HepG2 (cell line): ENCODE measurements around the gene MSI2. TPM values are rescaled to one million over a fixed set of nuclear protein-coding genes. Genes with fewer than 3 reads are reported as not detected.
A peak's percentile ranks its signal among the peaks of the same experiment; 100 is the strongest.

ENCODE experiments used
- CCAR2 ChIP-seq: fragments of 200-400 bp; formaldehyde crosslinking; optimal IDR thresholded peaks from 2 replicates; pipeline ENCODE3; 2018; ENCODE audit warnings: low read depth, mild to moderate bottlenecking, low read length, moderate library complexity
- CEBPB ChIP-seq: IDR thresholded peaks from 2 replicates; pipeline ENCODE4 v1.6.1; 2011; ENCODE audit warnings: low read depth, low read length, improper control_type of control experiment, borderline replicate concordance
- CENPX ChIP-seq: sonication (generic); formaldehyde crosslinking; IDR thresholded peaks from 2 replicates; pipeline ENCODE4 v1.9.0; 2021; ENCODE audit warnings: mild to moderate bottlenecking, missing genetic modification reagents, moderate library complexity
- MAFF ChIP-seq: IDR thresholded peaks from 2 replicates; pipeline ENCODE4 v1.6.1; 2011; ENCODE audit warnings: low read depth, low read length, improper control_type of control experiment
- MBNL3 ChIP-seq: fragments of 250-450 bp; sonication (Bioruptor Pico); conservative IDR thresholded peaks from 2 replicates; pipeline ENCODE4 v1.8.0; 2022; ENCODE audit warnings: mild to moderate bottlenecking, inconsistent platforms
- NFE2L1 ChIP-seq: sonication (generic); formaldehyde crosslinking; IDR thresholded peaks from 2 replicates; pipeline ENCODE4 v1.4.0; 2020; ENCODE audit warnings: missing genetic modification reagents, mild to moderate bottlenecking, borderline replicate concordance
- PCBP2 ChIP-seq: fragments of 200-400 bp; formaldehyde crosslinking; optimal IDR thresholded peaks from 2 replicates; pipeline ENCODE3; 2018; ENCODE audit warnings: low read length, low read depth; ENCODE audit not compliant: poor library complexity, severe bottlenecking
- POLR2AphosphoS2 ChIP-seq: IDR thresholded peaks from 2 replicates; pipeline ENCODE4 v1.6.1; 2011; ENCODE audit warnings: low read depth, low read length, improper control_type of control experiment
- RFX3 ChIP-seq: IDR thresholded peaks from 2 replicates; pipeline ENCODE4 v1.6.1; 2016; ENCODE audit warnings: missing biosample characterization, missing genetic modification reagents
- SATB2 ChIP-seq: sonication (generic); formaldehyde crosslinking; IDR thresholded peaks from 2 replicates; pipeline ENCODE4 v1.5.0; 2020; ENCODE audit warnings: missing genetic modification reagents
- ZMYM2 ChIP-seq: sonication (generic); formaldehyde crosslinking; IDR thresholded peaks from 2 replicates; pipeline ENCODE4 v1.8.0; 2022; ENCODE audit warnings: mild to moderate bottlenecking, missing genetic modification reagents
- ZNF549 ChIP-seq: sonication (generic); formaldehyde crosslinking; IDR thresholded peaks from 2 replicates; pipeline ENCODE4 v1.5.0; 2020; ENCODE audit warnings: missing genetic modification reagents
- ZNF7 ChIP-seq: IDR thresholded peaks from 2 replicates; pipeline ENCODE4 v1.6.1; 2016; ENCODE audit warnings: missing biosample characterization, missing genetic modification reagents
- ZNF883 ChIP-seq: sonication (generic); formaldehyde crosslinking; IDR thresholded peaks from 2 replicates; pipeline ENCODE4 v1.5.1; 2020; ENCODE audit warnings: mild to moderate bottlenecking, missing genetic modification reagents; ENCODE audit errors: not compliant biosample characterization
- polyA plus RNA-seq, 8 experiments: library from polyadenylated mRNA; depleted of rRNA in 3 of 8; stranded (reverse) in 7 of 8; unstranded in 1 of 8; fragments of >200 nt; fragmentation: Illumina TruSeq in 4 of 8; extraction: Trizol in 4 of 8; gene quantifications; 2 replicates each; pipeline versions ENCODE4 v1.2.1 to v1.2.3, GENCODE V29; 2011 to 2016; ENCODE audit warnings: low read depth in 4 of 8, missing spikeins in 1 of 8, mixed read lengths in 1 of 8; ENCODE audit not compliant: insufficient read depth in 1 of 8
- total RNA-seq, 5 experiments: library from RNA; depleted of rRNA; stranded (reverse); fragments of >200 nt; fragmentation: Illumina TruSeq; extraction: Trizol; gene quantifications; 2 replicates each; pipeline ENCODE4 v1.2.3, GENCODE V29; 2016; ENCODE audit warnings: low read depth in 1 of 5
- TF ChIP-seq, protein P1 (sequence below): sonication (generic); formaldehyde crosslinking; IDR thresholded peaks from 2 replicates; pipeline ENCODE4 v1.8.0; 2022; ENCODE audit warnings: missing genetic modification reagents, low read depth, mild to moderate bottlenecking, borderline replicate concordance
- TF ChIP-seq, protein P2 (sequence below), 2 experiments: IDR thresholded peaks; 2 replicates each; pipeline ENCODE4 v1.6.1; 2011 to 2012; ENCODE audit warnings: low read length in 2 of 2, borderline replicate concordance in 1 of 2, low read depth in 1 of 2, mild to moderate bottlenecking in 1 of 2, moderate library complexity in 1 of 2
- TF ChIP-seq, protein P3 (sequence below): sonication (generic); formaldehyde crosslinking; IDR thresholded peaks from 2 replicates; pipeline ENCODE4 v1.5.0; 2020; ENCODE audit warnings: missing genetic modification reagents
- TF ChIP-seq, protein P4 (sequence below): sonication (generic); formaldehyde crosslinking; IDR thresholded peaks from 2 replicates; pipeline ENCODE4 v1.5.0; 2020; ENCODE audit warnings: mild to moderate bottlenecking, low read depth, missing genetic modification reagents, borderline replicate concordance
- TF ChIP-seq, protein P5 (sequence below): IDR thresholded peaks from 2 replicates; pipeline ENCODE4 v1.6.1; 2016; ENCODE audit warnings: low read depth, control low read depth
- TF ChIP-seq, protein P6 (sequence below): fragments of 450-650 bp; IDR thresholded peaks from 2 replicates; pipeline ENCODE4 v1.6.1; 2017

The MSI2 gene
- total and polyA plus RNA-seq, 2 of the 13 experiments (the other 11 are each of a cell fraction or from before 2014, with no cell fraction given): 77.5 to 78.4 TPM

DNA sequence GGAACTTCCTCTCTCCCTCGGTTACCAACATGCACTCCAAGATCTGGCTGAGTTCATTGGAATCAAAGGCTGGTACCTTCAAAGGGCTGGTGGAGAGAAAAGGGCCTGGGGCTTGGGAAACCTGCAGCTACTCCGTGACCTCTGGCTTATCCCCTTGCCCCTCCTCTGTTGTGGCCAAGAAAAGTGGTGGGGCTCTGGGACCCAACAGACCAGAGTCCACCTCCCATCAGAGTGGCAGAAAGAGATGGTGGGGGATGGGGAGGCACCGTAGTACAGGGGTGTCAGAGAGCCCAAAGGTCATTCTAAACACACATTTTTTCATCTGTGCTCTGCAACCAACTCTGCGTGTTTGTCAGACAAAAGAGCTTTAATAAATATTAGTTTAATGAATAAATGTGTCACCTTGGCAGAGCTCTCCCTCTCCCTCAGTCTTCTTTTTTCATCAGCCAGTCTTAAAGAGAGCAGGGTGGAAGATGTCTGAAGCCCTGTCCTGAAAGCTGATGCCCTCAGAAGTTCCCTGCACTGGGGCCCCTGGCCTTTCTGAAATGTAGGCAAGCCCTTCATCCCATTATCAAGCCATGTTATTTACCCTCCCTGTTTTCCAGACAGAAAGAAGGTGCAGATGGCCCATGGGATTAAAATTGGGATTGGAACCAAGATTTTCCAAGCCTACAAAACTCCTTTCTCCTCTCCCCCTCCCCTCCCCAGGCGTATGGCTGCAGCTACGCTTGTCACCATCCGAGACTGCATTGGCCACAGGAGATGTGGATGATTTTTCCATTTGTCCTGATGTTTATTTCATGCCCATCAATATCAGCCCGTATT is 261.5 kb downstream of the MSI2 start (continued):
- TF ChIP-seq, protein P1, sequence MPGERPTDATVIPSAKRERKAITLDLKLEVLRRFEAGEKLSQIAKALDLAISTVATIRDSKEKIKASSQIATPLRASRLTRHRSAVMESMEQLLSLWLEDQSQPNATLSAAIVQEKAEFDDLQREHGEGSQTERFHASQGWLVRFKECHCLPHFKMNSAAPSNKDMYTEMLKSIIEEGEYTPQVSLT: no peak
- TF ChIP-seq, protein P2, sequence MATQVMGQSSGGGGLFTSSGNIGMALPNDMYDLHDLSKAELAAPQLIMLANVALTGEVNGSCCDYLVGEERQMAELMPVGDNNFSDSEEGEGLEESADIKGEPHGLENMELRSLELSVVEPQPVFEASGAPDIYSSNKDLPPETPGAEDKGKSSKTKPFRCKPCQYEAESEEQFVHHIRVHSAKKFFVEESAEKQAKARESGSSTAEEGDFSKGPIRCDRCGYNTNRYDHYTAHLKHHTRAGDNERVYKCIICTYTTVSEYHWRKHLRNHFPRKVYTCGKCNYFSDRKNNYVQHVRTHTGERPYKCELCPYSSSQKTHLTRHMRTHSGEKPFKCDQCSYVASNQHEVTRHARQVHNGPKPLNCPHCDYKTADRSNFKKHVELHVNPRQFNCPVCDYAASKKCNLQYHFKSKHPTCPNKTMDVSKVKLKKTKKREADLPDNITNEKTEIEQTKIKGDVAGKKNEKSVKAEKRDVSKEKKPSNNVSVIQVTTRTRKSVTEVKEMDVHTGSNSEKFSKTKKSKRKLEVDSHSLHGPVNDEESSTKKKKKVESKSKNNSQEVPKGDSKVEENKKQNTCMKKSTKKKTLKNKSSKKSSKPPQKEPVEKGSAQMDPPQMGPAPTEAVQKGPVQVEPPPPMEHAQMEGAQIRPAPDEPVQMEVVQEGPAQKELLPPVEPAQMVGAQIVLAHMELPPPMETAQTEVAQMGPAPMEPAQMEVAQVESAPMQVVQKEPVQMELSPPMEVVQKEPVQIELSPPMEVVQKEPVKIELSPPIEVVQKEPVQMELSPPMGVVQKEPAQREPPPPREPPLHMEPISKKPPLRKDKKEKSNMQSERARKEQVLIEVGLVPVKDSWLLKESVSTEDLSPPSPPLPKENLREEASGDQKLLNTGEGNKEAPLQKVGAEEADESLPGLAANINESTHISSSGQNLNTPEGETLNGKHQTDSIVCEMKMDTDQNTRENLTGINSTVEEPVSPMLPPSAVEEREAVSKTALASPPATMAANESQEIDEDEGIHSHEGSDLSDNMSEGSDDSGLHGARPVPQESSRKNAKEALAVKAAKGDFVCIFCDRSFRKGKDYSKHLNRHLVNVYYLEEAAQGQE (IDR thresholded peaks at IDR 0.05; ENCODE audit: borderline replicate concordance in 1 of 2, low read depth in 1 of 2, low read length in 2 of 2): peak in 1 of 2 experiments; percentile 80; a peak in 2 of 4 replicates
- TF ChIP-seq, protein P3, sequence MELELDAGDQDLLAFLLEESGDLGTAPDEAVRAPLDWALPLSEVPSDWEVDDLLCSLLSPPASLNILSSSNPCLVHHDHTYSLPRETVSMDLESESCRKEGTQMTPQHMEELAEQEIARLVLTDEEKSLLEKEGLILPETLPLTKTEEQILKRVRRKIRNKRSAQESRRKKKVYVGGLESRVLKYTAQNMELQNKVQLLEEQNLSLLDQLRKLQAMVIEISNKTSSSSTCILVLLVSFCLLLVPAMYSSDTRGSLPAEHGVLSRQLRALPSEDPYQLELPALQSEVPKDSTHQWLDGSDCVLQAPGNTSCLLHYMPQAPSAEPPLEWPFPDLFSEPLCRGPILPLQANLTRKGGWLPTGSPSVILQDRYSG (CRISPR knock-in tag): no peak
- no peak for TF ChIP-seq NFE2L1 (CRISPR knock-in tag)
- no peak for TF ChIP-seq MBNL3 (CRISPR knock-in tag)
- no peak for TF ChIP-seq CCAR2
- TF ChIP-seq, protein P4, sequence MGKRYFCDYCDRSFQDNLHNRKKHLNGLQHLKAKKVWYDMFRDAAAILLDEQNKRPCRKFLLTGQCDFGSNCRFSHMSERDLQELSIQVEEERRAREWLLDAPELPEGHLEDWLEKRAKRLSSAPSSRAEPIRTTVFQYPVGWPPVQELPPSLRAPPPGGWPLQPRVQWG (CRISPR knock-in tag): no peak
- peak; percentile 4; the same call in 1 of the 2 replicates for TF ChIP-seq ZNF7 (CRISPR knock-in tag)
- TF ChIP-seq RFX3: 0 out of 2 replicates have a peak, but pooled peaks have one; percentile 21
- no peak for TF ChIP-seq ZNF883 (CRISPR knock-in tag)
- no peak for TF ChIP-seq ZMYM2 (CRISPR knock-in tag)
- no peak for TF ChIP-seq ZNF549 (CRISPR knock-in tag)
- no peak for TF ChIP-seq CENPX (CRISPR knock-in tag)
- 0 out of 2 replicates have a peak, but pooled peaks have one; percentile 5 for TF ChIP-seq CEBPB
- no peak for TF ChIP-seq MAFF
- TF ChIP-seq SATB2 (CRISPR knock-in tag): no peak
- TF ChIP-seq, protein P5, sequence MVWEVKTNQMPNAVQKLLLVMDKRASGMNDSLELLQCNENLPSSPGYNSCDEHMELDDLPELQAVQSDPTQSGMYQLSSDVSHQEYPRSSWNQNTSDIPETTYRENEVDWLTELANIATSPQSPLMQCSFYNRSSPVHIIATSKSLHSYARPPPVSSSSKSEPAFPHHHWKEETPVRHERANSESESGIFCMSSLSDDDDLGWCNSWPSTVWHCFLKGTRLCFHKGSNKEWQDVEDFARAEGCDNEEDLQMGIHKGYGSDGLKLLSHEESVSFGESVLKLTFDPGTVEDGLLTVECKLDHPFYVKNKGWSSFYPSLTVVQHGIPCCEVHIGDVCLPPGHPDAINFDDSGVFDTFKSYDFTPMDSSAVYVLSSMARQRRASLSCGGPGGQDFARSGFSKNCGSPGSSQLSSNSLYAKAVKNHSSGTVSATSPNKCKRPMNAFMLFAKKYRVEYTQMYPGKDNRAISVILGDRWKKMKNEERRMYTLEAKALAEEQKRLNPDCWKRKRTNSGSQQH: peak; percentile 83; the same call in 1 of the 2 replicates
- no peak for TF ChIP-seq PCBP2
- TF ChIP-seq, protein P6, sequence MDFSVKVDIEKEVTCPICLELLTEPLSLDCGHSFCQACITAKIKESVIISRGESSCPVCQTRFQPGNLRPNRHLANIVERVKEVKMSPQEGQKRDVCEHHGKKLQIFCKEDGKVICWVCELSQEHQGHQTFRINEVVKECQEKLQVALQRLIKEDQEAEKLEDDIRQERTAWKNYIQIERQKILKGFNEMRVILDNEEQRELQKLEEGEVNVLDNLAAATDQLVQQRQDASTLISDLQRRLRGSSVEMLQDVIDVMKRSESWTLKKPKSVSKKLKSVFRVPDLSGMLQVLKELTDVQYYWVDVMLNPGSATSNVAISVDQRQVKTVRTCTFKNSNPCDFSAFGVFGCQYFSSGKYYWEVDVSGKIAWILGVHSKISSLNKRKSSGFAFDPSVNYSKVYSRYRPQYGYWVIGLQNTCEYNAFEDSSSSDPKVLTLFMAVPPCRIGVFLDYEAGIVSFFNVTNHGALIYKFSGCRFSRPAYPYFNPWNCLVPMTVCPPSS: no peak
- no peak for TF ChIP-seq POLR2AphosphoS2
